ENCODE data around the gene ERCC6. TPM values are rescaled to one million over a fixed set of nuclear protein-coding genes. Genes with fewer than 3 reads are reported as not detected.

ERCC6 gene
- total RNA-seq, 1 donor from 2014 or later, result 17.8 TPM

DNA sequence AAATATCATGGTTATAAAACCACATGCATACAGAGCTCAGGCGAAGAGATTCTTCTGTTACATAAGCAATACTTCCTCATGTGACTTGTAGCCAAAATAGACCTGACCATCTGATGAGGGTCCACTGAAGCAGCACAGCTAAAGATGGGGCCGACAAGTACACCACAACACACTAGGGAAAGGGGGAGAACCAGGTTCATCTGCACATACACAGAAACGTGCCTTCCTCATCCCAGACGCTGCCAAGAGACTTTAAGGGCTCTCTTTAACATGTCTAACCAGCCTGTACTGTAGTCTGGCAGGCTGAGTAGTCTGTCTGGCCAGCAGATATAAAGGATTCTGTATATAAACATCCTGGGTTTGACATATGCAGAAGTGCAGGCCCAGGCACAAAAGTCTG is 30.3 kb downstream of the ERCC6 start:
- no peak for DNase-seq

DNA sequence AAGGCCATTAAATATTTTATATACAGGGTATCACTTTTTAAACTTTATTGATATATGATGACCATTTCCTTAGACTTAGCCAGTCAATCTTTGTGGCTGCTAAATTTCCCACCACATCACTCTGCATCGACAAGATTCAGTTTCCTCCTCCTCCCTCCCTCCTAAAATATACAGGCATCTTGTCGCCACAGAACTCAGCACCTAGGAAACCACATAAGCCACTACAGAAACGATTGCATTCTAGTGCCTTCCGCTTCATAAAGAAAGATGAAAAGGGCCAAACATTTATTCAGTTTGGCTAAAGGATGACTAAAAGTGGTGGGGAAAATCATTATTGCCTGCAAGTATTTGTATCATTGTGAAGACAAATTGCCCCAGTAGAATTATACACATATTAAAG is 30.7 kb downstream of the ERCC6 start:
- no peak for DNase-seq

DNA sequence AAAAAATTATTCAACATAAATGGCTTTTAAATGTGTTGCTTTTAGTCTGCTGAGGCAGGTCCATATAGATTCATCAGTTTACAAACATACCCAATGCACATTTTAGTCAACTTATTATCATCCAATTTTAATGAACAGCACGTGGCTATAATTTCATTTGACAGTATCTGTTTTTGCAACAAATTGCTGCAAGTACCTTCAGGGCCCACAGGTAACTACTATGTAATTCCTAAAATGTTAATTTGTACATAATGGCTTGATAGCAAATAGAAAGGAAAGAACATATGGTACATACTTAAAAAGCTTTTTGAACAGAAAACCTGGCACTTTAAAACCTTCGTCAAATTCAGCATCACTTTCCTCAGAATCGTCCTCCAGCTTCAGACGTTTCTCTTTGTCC is 33.3 kb downstream of the ERCC6 start:
- no peak for DNase-seq

DNA sequence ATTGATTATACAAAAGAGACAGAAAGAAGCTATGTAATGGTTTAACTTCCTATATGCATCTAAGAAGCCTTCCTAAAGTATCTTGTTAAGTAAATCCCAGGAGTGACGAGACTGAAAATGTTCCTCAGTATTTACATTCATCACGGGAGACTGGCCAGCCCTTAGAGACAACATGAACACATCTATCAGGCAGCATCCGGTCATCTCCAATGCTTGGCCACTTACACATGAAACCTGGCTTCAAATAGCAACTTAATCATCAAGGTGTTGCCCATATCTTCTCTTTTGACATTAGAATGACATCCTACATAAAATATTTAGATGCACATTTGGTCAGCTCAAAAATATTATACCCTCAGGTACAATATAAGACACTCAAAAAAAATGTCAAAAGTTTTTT is 33.8 kb downstream of the ERCC6 start:
- DNase-seq, result no peak

DNA sequence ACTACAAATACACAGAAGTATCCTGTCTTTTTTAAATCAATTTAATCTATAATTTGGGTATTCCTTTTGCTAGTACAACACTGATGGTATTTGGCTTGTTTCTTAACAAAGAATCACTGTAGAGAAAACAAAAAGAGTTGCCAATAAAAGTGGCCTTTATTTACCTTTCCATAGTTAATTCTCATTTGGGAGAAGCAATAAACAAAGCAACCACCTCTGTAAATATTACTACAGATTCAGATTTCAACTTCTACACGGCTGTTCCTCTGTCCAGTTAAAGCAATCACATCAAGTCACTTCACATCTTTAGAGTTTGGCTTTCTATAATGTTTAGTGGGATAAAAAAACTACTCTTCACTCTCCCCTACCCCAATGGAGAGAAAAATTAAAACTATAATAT is 34.4 kb downstream of the ERCC6 start:
- no peak for DNase-seq

DNA sequence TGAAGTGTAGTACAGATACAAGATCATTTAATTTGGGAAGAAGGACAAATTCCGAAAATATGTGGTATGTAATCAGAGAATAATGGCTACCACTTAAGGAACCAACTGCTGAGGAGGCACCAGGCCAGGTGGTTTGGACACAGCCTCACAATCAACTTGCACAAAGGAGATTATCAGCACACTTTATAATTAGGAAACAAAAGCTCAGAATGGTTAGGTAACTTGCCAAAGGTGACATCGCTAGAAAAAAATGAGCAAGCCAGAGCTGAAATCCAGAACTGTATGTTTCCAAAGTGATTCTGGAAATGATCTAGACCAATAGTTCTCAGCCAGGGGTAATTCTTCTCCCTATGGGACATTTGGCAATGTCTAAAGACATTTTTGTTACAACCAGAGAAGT is 36.6 kb downstream of the ERCC6 start:
- DNase-seq, result peak; percentile 23

DNA sequence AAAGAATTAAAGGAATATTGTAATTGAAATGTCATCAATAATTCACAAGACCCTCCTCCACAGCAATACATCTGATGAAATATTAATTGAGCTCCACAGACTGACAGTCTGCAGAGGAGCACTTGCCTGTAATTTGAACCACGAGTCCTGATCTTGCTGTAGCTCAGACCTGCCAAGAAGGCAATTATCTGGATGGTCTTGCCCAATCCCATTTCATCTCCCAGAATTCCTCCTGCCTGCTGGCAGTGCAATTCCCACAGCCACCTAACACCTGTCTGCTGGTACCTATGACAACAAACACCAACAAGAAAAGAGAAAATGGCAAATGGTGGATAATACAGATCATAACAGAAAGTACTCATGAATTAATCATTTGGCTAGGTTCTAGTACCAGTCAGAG is 38.5 kb downstream of the ERCC6 start:
- peak; percentile 23 for DNase-seq

DNA sequence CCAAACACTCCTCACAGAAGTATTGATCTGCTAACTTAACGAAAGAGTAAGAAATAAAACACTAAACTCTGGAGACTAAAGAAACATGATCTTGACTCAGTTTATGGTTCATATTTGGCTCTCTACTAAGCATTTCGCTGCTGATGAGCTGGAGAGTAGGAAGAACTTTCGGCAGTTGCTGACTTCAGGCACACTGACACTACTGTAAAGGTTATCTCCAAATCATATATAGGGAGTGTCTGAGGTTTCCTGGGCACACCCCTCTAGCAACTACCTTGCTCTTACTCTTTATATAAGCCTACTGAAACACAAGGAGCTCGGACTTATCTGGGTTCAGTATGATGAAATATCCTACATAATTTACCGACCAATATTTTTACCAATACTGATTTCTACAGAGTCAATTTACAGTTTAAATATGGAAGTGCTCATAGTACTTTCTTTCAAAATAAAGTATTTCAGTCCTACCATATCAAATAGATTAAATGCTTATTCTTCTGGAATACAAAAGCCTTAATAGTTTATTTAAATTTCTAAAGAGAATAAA is 39.5 kb downstream of the ERCC6 start:
- DNase-seq, result no peak

DNA sequence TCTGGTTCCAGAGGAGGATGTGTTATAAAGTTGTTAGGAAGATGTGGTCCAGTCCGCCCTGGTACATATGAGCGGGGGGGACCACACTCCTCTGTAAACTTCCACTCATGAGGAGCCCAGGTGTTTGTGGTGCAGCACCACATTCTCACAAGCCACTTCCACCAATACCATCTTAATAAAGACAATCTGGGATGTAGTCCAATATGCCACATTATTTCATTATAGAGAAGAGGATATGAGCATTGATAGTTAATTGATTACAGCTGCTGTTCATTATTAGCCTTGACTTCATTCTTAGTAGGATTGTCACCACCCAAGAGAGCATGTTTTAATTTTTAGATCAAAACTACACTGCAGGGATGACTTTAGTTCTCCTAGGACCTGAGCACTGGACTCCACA is 40.5 kb downstream of the ERCC6 start:
- no peak for DNase-seq

DNA sequence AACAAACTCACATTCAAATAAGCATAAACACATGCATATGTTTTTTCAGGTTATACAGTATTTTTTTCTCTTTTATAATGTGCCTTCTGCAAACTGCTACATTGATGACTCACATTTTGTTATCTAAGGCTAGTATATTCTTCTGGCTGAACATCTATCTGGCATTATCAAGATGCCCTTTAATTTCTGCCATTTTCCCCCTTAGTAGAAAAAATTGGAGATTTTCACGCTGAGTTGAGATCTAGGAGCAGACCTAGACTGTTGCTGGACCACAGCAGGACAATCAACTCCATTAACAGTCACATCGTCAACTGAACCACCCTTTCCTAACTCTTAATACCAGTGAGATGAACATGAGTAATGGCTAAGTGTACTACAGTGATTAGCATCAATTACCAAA is 41.6 kb downstream of the ERCC6 start:
- DNase-seq, result no peak

DNA sequence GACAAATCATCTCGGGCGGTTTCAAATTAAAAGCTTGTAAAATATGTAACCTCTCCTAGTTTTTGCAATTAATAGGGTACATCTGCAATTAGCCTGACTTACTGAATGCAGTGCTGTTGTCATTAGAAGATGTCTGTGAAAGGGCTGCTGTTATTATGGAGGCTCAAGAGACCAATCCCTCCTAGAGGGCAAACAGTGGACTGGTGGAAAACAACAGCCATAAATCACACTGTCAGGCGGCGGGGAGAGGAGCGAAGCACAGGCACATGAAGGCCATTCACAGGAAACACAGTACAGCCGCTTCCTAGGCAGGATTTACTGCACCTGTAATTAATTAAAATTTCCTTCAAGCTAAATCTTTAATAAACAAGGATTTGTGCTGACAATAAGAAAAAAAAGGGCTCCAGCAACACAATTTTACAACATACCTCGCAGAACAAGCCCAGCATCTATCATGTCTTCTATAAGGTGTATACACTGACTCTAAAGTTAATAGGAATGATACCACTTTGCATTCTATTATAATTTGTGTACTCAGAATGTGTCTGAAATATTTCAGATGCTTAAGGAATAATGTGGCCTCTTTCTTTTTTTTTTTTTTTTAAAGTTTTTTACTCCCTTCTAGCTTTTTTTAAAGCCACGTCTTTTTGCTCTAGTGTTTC is 50.7 kb downstream of the ERCC6 start:
- no peak for DNase-seq

DNA sequence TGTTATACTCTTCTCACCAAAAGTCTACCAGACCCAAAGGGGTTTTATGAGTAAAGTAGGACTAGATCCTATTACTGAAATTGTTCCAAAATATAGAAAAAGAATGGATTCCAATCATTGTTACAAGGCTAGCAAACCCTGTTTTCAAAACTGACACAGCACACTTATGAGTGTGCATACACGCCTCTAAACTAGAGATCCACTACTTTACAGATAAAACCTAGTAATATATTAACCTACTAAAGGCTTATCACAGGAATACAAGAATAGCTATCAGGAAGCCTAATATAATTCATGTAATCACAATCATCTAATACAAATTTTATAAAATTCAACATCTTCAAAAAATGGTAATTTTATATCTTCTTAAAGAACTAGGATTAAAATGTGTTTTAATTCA is 52.2 kb downstream of the ERCC6 start:
- no peak for DNase-seq

DNA sequence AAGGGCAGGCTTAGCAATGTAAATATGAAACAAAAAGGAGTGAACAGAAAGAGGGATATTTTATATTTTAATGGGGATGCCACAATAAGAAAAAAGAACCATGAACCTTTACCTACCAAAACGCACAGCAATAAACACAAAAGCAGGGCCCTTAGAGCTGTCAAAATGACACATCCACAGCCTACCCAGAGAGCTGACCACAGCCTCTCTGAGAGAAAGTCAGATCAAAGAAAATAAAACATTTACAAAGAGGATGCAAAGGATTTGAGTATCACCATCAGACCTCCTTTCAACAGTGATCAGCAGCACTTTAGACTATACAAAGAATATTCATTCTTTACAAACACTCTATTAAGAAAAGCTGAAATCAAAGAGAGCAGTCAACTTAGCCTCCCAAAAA is 52.9 kb downstream of the ERCC6 start:
- DNase-seq, result no peak

DNA sequence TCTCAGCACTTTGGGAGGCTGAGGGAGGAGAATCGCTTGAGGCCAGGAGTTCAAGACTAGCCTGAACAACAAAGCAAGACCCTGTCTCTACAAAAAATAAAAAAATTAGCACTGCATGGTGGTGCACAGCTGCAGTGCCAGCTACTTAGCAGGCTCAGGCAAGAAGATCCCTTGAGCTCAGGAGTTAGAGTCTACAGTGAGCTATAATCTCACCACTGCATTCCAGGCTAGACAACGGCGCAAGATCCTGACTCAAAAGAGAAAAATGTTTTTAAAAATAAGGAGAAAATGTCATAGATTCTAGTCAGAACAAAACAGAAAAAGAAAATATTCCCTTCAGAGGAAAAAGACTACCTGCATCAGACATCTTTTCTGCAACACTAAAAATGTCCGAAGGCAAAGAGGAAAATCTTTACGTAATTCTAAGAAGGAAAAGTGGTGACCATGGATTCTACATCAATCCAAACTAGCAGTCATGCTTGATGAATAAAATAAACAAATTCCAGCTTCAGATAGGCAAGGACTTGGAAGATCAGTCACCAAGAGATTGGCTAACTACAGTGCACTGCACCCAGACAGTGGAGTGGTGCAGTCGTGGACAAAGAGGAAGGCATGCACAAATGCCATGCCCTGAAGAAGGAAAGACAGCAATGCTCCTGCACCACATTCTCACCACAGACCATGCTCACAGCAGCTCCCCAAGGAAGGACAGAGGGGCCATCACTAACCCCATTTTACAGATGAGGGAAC is 54.3 kb downstream of the ERCC6 start:
- no peak for DNase-seq

DNA sequence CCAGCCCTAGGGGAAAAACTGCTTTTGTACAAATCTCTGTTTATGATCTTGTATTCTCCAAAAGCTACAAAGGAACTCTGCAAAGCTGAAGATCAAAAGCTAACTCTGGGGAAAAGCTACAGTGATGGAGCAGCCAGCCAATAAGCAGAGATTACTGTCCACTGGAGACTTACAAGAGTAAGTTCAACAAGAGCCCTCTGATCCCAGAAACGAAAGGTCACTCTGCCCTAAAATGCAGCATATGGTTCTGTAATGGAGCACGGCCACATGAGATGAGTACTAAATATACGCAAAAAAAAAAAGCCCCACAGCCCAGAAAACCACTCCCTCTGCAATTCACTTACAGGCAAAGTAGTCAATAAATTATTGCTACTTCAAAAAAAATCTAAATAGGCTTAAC is 60.1 kb downstream of the ERCC6 start:
- no peak for DNase-seq

DNA sequence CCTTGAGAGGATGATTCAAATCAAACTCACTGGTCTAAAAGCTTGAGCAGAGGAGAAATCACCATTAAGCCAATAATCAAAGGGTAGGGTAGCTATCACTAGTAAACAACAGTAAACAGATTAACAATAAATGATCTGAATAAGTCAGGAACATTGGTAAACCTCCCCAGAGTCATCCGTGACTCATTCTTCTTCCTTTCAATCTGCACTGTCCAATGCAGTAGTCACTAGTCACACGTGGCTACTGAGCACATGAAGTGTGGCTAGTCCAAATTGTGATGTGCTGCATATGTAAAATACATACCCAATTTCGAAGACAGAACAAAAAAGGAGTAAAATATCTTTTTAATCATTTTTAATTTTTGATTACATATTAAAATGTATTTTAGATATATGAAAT is 64.0 kb downstream of the ERCC6 start:
- no peak for DNase-seq

DNA sequence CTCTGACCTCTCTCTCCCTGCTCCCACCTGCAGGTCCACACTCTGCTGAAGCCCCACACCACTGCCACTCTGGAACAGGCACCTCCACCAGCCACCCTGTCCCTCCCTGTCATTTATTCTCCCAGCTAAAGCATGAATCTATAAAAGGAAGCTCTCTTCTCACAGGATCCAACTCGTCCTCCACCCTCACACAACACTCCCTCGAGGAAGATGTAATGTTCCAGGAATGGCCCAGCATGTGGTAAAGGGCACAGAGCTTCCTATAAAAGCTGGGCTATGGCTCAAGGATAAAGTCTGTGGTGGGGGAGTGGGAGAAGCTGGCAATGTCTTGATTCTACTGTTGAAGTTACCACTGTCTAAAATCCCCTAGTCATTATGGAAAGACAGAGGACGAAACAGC is 67.4 kb downstream of the ERCC6 start:
- DNase-seq, result no peak

DNA sequence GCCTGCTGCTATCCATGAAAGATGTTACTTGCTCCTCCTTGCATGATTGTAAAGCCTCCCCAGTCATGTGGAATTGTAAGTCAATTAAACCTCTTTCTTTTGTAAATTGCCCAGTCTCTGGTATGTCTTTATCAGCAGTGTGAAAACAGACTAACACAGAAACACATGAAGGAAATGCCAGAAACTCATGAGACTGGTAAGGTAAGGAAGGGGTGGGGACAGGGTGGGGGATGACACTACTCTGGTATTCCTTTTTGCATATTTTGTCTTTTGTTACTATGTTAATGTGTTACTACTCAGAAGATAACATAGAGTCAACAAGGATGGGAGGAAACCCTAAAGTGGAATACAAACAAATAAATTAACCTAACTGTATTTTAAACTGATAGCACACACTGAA is 73.2 kb downstream of the ERCC6 start:
- DNase-seq, result no peak

Other genes starting within 250 kb of the ERCC6 start
- 23.3 TPM for gene C10orf71, start 240.0 kb downstream of the ERCC6 start, total RNA-seq
- not detected for gene DRGX, start 143.0 kb downstream of the ERCC6 start, total RNA-seq
- gene SLC18A3, start 71.2 kb upstream of the ERCC6 start, total RNA-seq, result 0.31 TPM
- gene CHAT, start 74.9 kb upstream of the ERCC6 start, total RNA-seq, result not detected
- not detected for gene C10orf53, start 140.5 kb upstream of the ERCC6 start, total RNA-seq
- gene OGDHL, start 223.2 kb upstream of the ERCC6 start, total RNA-seq, result 1.4 TPM

All from tongue (tissue), 2 donors.